ENCODE data around the gene NHS.

NHS gene

DNA sequence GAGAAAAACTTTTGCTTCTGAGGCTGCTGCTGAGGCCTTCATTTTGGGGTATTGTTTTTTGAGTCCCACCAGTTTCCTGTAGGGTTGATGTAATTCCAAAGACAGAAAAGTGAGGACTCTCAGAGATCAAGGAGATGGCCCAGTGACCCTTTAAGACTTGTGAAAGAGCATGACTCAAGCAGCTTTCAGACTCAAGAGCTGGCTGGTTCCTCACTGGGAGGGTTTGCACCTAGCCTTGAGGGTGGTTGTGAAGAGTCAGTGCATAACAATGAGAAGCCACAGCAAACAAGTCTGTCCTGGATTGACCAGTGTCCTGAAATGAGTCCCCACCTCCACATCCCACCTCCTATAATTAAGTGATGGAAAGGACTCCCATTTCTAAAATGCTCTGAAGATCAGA, 89.2 kb downstream of the NHS start:
- Histone ChIP-seq H3K27me3 (ENCODE audit: control insufficient read depth, insufficient read depth, low read length, poor library complexity, severe bottlenecking) (no peaks in the 10 kb centered on the region), H3K9me3 (ENCODE audit: control insufficient read depth, low read length) (no peaks in the 10 kb centered on the region), H3K4me1 (ENCODE audit: control insufficient read depth, insufficient read depth, low read length) (peaks cover 10% of the 10 kb centered on the region), H3K4me3 (ENCODE audit: insufficient read depth, low read depth, low read length) (no peak overlapping the region), H3K36me3 (ENCODE audit: control insufficient read depth, insufficient read depth, low read length) (no peaks in the 10 kb centered on the region), H3K27ac (ENCODE audit: insufficient read depth, low read depth, low read length, poor library complexity, severe bottlenecking) (no peak overlapping the region)

DNA sequence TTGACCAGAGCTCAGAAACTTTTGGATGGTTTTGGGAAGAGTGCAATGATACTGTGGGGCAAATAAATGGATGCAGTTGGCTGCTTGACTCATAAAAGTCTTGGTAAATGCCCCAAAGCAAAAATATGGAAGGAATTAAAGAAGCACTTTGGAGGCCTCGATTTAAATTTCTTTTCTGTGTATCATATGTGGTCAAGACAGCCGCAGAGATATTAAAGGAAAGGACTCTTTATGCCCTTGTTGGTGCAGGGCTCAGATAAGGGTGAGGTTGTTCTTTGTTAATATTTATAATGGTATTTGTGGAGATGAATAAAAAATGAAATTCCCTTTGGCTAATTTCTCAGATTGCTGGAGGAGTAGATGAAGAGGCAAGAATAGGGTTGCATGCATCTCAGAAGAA, 90.2 kb downstream of the NHS start:
- H3K4me3 ChIP-seq (ENCODE audit: insufficient read depth, low read depth, low read length): no peak overlapping the region
- no peaks in the 10 kb centered on the region for H3K9me3 ChIP-seq (ENCODE audit: control insufficient read depth, low read length)
- no peaks in the 10 kb centered on the region for H3K27me3 ChIP-seq (ENCODE audit: control insufficient read depth, insufficient read depth, low read length, poor library complexity, severe bottlenecking)
- peaks cover 3% of the 10 kb centered on the region for H3K4me1 ChIP-seq (ENCODE audit: control insufficient read depth, insufficient read depth, low read length)
- H3K27ac ChIP-seq (ENCODE audit: insufficient read depth, low read depth, low read length, poor library complexity, severe bottlenecking): no peak overlapping the region
- WGBS, 2 experiments: 95 to 97% methylated on average over 2 of the region's 2 CpGs
- no peaks in the 10 kb centered on the region for H3K36me3 ChIP-seq (ENCODE audit: control insufficient read depth, insufficient read depth, low read length)

DNA sequence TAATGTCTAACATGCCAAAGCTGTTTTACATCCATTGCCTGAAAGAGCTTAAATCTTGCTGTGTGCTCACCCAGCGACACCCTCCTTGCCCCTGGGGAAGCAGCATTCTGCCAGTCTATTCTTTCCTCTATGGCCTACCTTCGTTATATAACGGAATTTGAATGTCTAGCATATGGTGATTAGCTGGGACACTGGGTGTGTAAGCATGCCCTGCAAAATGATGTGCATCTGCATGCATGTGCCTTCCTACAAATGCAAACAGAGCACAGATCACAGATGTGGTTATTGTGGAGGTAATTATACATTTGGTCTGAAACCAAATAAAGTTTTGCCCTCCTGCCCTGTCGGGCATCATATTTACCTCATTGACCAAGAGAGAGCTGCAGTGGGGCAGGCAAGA, 90.8 kb downstream of the NHS start:
- H3K4me3 ChIP-seq (ENCODE audit: insufficient read depth, low read depth, low read length): no peak overlapping the region
- no peaks in the 10 kb centered on the region for H3K27me3 ChIP-seq (ENCODE audit: control insufficient read depth, insufficient read depth, low read length, poor library complexity, severe bottlenecking)
- no peak overlapping the region for H3K27ac ChIP-seq (ENCODE audit: insufficient read depth, low read depth, low read length, poor library complexity, severe bottlenecking)
- H3K9me3 ChIP-seq (ENCODE audit: control insufficient read depth, low read length): no peaks in the 10 kb centered on the region
- WGBS, 2 experiments: 95 to 99% methylated on average over 3 to 4 of the region's 4 CpGs
- H3K36me3 ChIP-seq (ENCODE audit: control insufficient read depth, insufficient read depth, low read length): no peaks in the 10 kb centered on the region
- H3K4me1 ChIP-seq (ENCODE audit: control insufficient read depth, insufficient read depth, low read length): peaks cover 3% of the 10 kb centered on the region

- Histone ChIP-seq H3K27me3 (ENCODE audit: control insufficient read depth, insufficient read depth, low read length, poor library complexity, severe bottlenecking) (no peaks in the 10 kb centered on the region), H3K27ac (ENCODE audit: insufficient read depth, low read depth, low read length, poor library complexity, severe bottlenecking) (no peak overlapping the region), H3K9me3 (ENCODE audit: control insufficient read depth, low read length) (no peaks in the 10 kb centered on the region), H3K36me3 (ENCODE audit: control insufficient read depth, insufficient read depth, low read length) (no peaks in the 10 kb centered on the region), H3K4me3 (ENCODE audit: insufficient read depth, low read depth, low read length) (no peak overlapping the region), H3K4me1 (ENCODE audit: control insufficient read depth, insufficient read depth, low read length) (no peaks in the 10 kb centered on the region)
- 91 to 93% methylated on average over 6 of the region's 6 CpGs for WGBS, 2 experiments
Observed at GRCh38 chrX:17470136-17470535, 95.1 kb downstream of the NHS start.

- Histone ChIP-seq H3K27me3 (ENCODE audit: control insufficient read depth, insufficient read depth, low read length, poor library complexity, severe bottlenecking) (no peaks in the 10 kb centered on the region), H3K9me3 (ENCODE audit: control insufficient read depth, low read length) (no peaks in the 10 kb centered on the region), H3K4me3 (ENCODE audit: insufficient read depth, low read depth, low read length) (no peak overlapping the region), H3K36me3 (ENCODE audit: control insufficient read depth, insufficient read depth, low read length) (no peaks in the 10 kb centered on the region), H3K27ac (ENCODE audit: insufficient read depth, low read depth, low read length, poor library complexity, severe bottlenecking) (no peak overlapping the region), H3K4me1 (ENCODE audit: control insufficient read depth, insufficient read depth, low read length) (peaks cover 3% of the 10 kb centered on the region)
- no CpG with 5 or more reads among the region's 2 CpGs for WGBS, 2 experiments
Observed at GRCh38 chrX:17471121-17471520, 96.1 kb downstream of the NHS start.

GRCh38 chrX:17471861-17472260, 96.9 kb downstream of the NHS start:
- no peak overlapping the region for H3K27ac ChIP-seq (ENCODE audit: insufficient read depth, low read depth, low read length, poor library complexity, severe bottlenecking)
- no peak overlapping the region for H3K4me3 ChIP-seq (ENCODE audit: insufficient read depth, low read depth, low read length)
- H3K4me1 ChIP-seq (ENCODE audit: control insufficient read depth, insufficient read depth, low read length): peaks cover 3% of the 10 kb centered on the region
- no peaks in the 10 kb centered on the region for H3K9me3 ChIP-seq (ENCODE audit: control insufficient read depth, low read length)
- no peaks in the 10 kb centered on the region for H3K36me3 ChIP-seq (ENCODE audit: control insufficient read depth, insufficient read depth, low read length)
- WGBS, 2 experiments: 92 to 94% methylated on average over 3 of the region's 3 CpGs
- no peaks in the 10 kb centered on the region for H3K27me3 ChIP-seq (ENCODE audit: control insufficient read depth, insufficient read depth, low read length, poor library complexity, severe bottlenecking)

GRCh38 chrX:17472424-17472823, 97.4 kb downstream of the NHS start:
- Histone ChIP-seq H3K9me3 (ENCODE audit: control insufficient read depth, low read length) (no peaks in the 10 kb centered on the region), H3K4me3 (ENCODE audit: insufficient read depth, low read depth, low read length) (no peak overlapping the region), H3K27me3 (ENCODE audit: control insufficient read depth, insufficient read depth, low read length, poor library complexity, severe bottlenecking) (no peaks in the 10 kb centered on the region), H3K27ac (ENCODE audit: insufficient read depth, low read depth, low read length, poor library complexity, severe bottlenecking) (no peak overlapping the region), H3K4me1 (ENCODE audit: control insufficient read depth, insufficient read depth, low read length) (peaks cover 3% of the 10 kb centered on the region), H3K36me3 (ENCODE audit: control insufficient read depth, insufficient read depth, low read length) (no peaks in the 10 kb centered on the region)
- 83 to 93% methylated on average over 1 of the region's 1 CpG for WGBS, 2 experiments

DNA sequence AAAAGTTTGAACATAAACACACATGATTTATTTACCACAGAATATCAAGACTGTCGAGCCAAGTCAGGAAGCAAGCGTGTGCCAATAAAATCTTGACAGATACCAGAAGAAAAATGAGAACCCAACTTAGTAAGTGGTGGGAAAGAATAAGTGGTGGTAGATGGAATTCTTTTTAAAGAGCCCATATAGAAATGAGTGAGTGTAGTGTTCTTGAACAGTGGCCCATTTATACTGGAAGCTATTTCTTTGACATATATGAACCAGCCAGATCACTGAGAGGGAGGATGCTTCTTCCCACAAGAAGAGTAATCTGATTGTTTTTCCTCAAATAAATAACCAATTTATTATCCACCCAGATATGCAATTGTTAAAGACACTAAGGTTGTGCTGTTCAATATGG, 98.0 kb downstream of the NHS start:
- Histone ChIP-seq H3K27ac (ENCODE audit: insufficient read depth, low read depth, low read length, poor library complexity, severe bottlenecking) (no peak overlapping the region), H3K27me3 (ENCODE audit: control insufficient read depth, insufficient read depth, low read length, poor library complexity, severe bottlenecking) (no peaks in the 10 kb centered on the region), H3K36me3 (ENCODE audit: control insufficient read depth, insufficient read depth, low read length) (no peaks in the 10 kb centered on the region), H3K4me1 (ENCODE audit: control insufficient read depth, insufficient read depth, low read length) (peaks cover 3% of the 10 kb centered on the region), H3K4me3 (ENCODE audit: insufficient read depth, low read depth, low read length) (no peak overlapping the region), H3K9me3 (ENCODE audit: control insufficient read depth, low read length) (no peaks in the 10 kb centered on the region)
- 100% methylated on average over 2 of the region's 2 CpGs for WGBS, 2 experiments

DNA sequence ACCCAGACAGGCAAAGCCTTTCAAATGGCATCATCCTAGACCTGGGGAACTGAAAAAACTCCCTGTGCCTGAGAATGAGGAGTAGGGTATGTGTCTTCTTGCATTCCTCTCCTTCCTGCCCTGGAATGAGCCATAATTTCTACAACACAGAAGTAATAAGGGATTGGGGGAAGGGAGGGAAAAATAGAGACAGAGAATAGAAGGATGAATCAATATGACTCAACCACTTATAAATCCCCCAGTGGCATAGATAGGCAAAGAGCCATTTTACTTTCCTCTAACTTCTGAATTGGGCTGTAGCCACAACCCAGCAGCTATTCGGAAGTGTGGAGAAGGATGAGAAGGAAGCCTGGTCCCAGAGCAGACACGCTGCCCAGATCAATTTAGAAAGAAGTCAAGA, 99.9 kb downstream of the NHS start:
- Histone ChIP-seq H3K36me3 (ENCODE audit: control insufficient read depth, insufficient read depth, low read length) (no peaks in the 10 kb centered on the region), H3K9me3 (ENCODE audit: control insufficient read depth, low read length) (no peaks in the 10 kb centered on the region), H3K4me3 (ENCODE audit: insufficient read depth, low read depth, low read length) (no peak overlapping the region), H3K27me3 (ENCODE audit: control insufficient read depth, insufficient read depth, low read length, poor library complexity, severe bottlenecking) (no peaks in the 10 kb centered on the region), H3K4me1 (ENCODE audit: control insufficient read depth, insufficient read depth, low read length) (peaks cover 3% of the 10 kb centered on the region), H3K27ac (ENCODE audit: insufficient read depth, low read depth, low read length, poor library complexity, severe bottlenecking) (no peak overlapping the region)
- WGBS, 2 experiments: 94% methylated on average over 2 of the region's 2 CpGs

- no peak overlapping the region for H3K4me3 ChIP-seq (ENCODE audit: insufficient read depth, low read depth, low read length)
- H3K36me3 ChIP-seq (ENCODE audit: control insufficient read depth, insufficient read depth, low read length): no peaks in the 10 kb centered on the region
- H3K27ac ChIP-seq (ENCODE audit: insufficient read depth, low read depth, low read length, poor library complexity, severe bottlenecking): no peak overlapping the region
- H3K9me3 ChIP-seq (ENCODE audit: control insufficient read depth, low read length): no peaks in the 10 kb centered on the region
- H3K27me3 ChIP-seq (ENCODE audit: control insufficient read depth, insufficient read depth, low read length, poor library complexity, severe bottlenecking): no peaks in the 10 kb centered on the region
- 83 to 88% methylated on average over 6 of the region's 6 CpGs for WGBS, 2 experiments
- H3K4me1 ChIP-seq (ENCODE audit: control insufficient read depth, insufficient read depth, low read length): peaks cover 3% of the 10 kb centered on the region
Observed at GRCh38 chrX:17475449-17476217, 100.6 kb downstream of the NHS start.

GRCh38 chrX:17476411-17476810, 101.4 kb downstream of the NHS start:
- no peak overlapping the region for H3K27ac ChIP-seq (ENCODE audit: insufficient read depth, low read depth, low read length, poor library complexity, severe bottlenecking)
- H3K4me3 ChIP-seq (ENCODE audit: insufficient read depth, low read depth, low read length): no peak overlapping the region
- H3K4me1 ChIP-seq (ENCODE audit: control insufficient read depth, insufficient read depth, low read length): peaks cover 3% of the 10 kb centered on the region
- WGBS, 2 experiments: 90 to 94% methylated on average over 2 of the region's 2 CpGs
- H3K36me3 ChIP-seq (ENCODE audit: control insufficient read depth, insufficient read depth, low read length): no peaks in the 10 kb centered on the region
- no peaks in the 10 kb centered on the region for H3K9me3 ChIP-seq (ENCODE audit: control insufficient read depth, low read length)
- H3K27me3 ChIP-seq (ENCODE audit: control insufficient read depth, insufficient read depth, low read length, poor library complexity, severe bottlenecking): no peaks in the 10 kb centered on the region

All from ectodermal cell (in vitro differentiated cells).